Measurements from ENCODE around the gene MRM2.
A peak's percentile ranks its signal among the peaks of the same experiment; 100 is the strongest.

MRM2 gene

DNA sequence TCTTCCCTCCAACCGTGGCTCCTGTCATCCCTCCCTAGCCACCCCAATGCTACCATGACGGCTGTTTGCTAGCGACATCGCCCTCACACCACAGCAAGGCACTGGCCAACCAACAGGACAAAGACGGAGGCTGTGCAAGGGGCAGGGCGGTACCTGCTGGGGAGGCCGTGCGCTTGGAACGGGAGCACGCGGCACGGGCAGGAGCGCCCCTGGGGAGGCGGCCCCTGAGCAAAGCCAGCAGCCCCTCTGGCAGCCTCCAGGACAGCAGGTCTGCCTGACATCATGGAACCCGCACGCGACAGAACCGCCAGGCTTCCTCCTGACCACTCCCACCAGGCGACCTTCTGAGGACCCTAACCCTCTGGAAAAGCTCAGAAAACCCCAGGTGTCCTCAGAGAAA is 22.0 kb downstream of the MRM2 start:
- no peak for DNase-seq

DNA sequence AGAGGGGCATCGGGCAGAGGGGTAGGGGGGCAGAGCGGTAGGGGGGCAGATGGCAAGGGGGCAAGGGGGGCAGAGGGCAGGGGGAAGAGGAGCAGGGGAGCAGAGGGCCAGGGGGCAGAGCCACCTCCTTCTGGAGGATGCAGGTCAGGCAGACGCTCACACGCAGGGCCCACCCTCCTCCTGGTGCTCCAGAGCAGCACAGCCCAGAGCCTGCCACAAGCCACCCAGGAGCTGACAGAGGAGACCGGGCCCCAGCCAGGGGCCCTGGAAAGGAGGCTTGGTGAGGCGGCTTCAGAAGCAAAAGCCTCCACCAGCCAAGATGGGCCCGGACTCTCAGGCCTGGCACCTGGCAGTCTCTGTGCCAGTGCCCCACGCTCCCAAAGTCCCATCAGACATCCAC is 22.4 kb downstream of the MRM2 start:
- no peak for DNase-seq

DNA sequence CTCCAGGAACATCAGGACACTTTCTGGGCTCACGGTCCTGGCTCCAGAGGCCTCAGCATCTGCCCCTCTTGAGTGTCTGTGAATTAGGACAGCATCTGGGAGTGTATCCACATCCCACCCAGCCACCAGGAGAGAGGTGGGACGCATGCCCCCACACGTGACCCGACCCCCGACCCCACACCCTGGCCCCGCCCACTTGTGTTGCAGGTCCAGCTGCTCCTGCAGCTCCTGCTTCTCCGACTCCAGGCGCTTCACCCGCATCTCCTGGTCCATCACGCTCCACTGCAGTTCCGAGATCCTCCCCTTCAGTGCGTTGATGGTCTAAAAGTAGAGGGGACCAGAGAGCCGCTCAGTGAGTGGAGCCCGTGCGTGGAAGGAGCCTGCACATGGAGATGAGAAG is 22.9 kb downstream of the MRM2 start:
- no peak for DNase-seq

DNA sequence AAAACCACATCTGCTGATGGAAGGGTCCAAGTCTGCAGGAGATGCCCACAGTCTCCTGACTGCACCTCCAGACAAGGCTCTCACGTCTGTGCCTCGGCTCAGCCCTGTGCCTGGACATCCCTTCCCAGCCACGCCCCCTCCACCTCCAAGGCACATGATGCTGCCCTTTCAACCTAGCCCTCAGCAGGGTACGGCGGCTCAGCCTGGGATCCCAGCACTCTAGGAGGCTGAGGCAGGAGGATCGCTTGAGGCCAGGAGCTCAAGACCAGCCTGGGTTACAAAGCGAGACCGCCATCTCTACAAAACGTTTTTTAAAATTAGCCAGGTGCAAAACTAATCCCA is 23.6 kb downstream of the MRM2 start:
- no peak for DNase-seq

DNA sequence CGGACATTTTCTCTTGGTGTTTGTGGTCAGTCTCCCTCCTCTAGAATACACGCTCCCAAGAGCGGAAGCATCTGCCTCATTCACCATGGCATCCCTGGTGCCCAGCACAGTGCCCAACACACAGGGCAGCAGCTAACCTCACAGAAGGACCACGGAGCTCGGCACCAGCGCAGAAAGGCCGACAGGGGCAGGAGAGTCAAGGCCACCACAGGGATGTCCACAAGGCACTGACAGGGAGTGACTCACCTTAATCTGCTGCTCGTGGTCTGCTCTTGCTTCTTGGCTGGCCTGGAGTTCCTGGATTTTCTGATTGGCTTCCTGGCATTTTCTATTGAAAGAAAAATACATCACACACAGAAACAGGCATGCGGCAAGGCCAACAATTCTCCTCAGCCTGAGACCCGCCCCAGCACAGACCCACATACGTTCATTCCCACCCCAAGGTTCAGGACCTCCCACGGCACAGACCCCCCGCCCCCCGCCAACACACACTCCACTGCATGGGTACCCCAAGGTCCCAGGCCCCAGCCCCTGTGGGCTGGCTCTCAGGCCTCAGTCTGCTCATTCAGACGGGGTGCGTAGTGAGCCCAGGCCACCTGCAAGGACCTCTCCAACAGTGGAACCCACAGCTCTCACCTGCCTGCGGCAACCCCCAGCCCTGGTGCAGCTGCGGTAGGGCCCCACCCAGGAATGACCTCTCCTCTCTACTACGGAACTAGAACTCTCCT is 24.1 kb downstream of the MRM2 start:
- no peak for DNase-seq

DNA sequence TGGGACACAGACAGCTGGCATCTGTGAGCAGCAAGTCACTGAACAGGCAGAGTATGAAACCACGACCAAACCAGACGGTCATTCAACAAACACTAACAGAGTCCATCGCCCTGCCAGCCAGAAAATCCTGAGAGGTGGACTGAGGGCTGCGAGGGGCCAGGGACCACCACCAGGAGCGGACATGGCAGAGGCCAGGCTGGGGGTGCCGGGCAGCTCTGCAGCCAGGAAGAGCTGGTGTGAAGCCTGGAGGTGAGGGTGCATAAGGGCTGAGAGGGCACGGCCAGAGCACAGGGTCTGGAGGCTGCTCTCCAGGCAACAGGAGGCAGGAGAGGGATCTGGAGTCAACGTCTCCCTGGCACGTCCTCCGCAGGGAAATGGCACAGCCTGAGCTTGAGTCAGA is 24.8 kb downstream of the MRM2 start:
- DNase-seq: no peak

DNA sequence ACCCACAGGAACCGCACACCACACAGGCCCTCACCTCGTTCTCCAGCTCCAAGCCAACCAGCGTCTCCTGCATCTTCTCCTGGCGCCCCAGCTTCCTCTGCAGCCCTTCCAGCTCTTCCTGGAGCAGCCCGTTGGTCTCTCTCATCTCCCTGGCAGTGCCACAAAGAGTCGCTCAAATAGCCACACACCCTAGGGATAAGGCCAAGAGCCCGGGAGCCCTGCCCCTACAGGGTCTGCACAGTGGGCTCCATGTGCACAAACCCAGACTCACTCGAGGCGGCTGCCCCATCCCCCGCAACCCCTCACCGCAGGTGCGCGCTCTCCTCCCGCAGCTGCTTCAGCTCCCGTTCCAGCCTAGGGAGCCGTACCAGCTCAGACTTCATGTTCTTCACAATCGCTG is 26.2 kb downstream of the MRM2 start:
- no peak for DNase-seq

DNA sequence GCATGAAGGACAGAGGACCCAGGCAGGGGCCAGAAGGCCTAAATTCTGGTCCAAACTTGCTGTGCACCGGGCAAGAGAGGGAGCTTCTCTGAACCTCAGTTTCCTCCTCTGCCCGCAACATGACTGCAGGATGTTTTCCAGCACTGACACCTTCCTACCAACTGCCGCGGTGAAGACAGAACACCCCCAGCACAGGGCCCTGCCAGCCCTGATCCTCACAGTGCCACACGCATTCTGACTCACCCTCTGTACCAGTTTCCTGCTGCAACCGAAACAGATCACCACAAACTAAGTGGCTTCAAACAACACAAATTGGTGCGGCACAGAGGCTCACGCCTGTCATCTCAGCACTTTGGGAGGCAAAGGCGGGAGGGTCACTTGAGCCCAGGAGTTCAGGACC is 27.4 kb downstream of the MRM2 start:
- no peak for DNase-seq

DNA sequence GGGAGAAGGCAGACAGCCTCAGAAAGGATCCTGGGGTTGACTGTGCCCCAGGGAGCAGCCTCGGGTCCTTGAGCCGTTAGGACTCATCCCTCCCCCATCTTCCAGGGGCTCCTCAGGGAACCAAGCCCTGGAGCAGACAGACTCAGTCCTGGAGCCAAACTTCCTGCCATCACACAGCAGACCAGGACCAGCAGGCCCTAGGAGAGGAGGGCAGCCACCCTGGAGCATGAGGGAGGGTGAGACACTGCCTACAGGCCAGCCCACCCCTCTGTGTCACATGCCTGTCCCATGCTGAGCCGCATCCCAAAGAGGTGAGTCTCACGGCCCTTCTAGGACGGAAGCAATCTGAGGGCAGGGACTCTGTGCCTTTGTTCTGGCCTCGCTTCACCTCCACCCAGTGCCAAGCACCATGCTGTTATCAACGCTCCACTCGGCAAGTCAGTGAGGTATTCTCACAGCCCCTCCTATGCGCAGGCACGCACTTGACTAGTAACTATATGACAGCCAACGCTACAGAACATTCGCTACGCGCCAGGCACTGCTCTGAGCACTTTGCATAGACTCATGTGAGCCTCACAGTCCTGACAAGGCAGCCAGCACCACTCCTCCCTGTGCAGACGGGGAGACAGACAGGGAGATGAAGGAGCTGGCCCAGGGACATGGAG is 28.3 kb downstream of the MRM2 start:
- no peak for DNase-seq

DNA sequence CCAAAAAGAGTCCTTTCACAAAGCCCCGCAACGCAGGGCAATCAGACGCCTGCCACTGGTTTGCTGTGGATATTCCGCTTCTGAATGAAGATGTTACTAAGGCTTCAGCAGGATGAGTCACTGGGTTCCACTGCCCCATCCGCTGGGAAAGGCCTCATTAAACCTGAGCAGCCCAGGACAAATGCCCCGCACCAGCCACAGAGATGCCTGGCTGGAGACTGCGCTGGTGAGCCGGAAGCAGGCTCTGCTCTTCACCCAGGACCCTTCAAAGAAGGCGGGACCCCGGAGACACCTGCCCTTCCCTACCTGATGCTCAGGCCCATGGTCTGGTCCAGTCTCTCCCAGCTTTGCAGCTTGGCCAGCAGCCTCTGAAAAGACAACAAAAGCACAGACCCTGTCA is 29.1 kb downstream of the MRM2 start:
- no peak for DNase-seq

DNA sequence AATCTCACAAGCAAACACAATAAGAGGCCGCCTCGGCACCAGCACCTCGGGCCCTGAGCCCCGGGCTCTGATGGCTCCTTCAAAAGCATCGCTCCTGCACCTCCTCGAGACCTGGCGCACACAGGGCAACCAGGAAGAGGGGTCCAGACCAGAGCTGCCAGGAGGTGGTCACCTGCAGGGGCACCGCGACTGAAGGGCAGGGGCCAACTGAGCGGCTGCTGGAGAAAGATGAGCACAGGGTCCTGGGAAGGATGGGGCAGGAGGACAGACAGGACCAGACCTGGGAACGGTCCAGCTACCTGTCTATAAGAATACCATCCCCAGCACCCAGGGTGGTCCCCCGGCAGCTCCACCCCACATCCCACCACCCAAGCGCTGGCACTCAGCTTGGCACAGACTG is 30.1 kb downstream of the MRM2 start:
- DNase-seq: no peak

DNA sequence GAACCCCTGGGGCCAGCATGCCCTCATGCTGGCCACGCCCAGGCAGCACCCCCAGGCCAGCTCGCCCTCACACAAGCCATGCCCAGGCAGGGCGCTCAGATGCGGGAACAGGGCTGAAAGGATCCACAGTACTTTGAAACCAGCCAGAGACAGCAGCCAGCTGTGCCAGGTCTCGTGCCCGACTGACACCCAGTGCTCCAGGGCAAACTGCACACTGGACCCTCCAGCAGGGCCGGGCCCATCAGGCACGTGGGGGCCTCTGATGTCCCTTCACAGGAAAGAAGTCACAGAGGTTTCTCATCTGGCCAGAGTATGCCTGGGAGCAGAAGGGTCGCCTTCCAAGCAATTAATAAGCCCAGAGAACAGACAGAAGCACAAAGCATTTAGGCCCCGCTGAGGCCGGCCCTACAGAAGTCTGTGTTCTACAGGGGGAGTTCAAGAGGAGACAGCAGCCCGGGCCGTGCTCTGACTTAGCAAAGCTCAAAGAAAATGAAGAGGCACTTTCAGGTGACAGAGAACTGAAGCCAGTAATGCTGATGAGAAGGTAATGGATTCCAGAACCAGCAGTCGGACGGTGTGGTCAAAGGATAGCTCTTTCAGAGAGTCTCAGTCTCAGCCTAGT is 30.6 kb downstream of the MRM2 start:
- DNase-seq: no peak

DNA sequence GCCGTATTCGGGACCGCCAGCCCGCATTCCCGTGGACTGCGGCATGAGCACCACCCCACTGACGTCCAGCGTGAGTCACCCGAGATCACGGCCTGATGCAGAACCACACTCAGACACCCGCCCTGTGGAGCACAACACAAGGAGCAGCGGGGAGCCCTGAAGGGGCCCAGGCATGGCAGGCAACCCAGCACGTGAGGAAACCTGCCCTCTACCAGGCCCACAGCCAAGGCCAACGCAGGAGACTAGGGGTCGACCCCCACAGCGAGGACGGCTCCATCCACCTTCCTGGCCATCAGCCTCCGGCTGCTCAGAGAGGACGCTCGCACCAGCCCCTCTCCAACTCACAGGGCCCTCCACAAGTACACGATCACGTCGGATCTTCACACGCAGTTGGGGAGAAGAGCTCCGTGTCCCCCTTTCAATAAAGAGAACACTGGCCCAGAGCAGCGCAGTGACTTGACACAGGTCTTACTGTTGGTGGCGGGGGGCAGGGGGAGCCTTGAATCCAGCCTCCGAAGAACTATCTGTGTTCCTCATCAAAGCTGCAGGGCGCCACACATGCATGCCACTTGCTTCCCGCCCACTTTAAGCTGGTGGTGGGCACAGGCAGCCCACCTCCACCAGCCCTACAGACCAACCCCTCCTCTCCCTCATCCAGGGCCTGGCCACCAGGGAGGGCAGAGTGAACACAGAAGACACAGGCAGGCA is 31.3 kb downstream of the MRM2 start:
- DNase-seq: no peak

DNA sequence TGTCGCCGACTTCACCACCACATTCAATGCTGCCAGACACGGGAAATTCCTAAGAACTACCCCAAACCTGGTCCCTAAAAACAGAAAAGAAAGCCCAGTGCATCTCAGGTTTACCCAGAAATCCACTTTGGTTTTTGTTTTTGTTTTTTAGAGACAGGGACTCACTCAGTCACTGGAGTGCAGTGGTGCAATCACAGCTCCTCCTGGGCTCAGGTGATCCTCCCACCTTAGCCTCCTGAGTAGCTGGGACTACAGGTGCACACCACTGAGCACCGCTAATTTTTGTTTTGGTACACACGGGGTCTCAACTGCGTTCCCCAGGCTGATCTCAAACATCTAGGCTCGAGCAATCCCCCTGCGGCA is 32.1 kb downstream of the MRM2 start:
- DNase-seq: no peak

DNA sequence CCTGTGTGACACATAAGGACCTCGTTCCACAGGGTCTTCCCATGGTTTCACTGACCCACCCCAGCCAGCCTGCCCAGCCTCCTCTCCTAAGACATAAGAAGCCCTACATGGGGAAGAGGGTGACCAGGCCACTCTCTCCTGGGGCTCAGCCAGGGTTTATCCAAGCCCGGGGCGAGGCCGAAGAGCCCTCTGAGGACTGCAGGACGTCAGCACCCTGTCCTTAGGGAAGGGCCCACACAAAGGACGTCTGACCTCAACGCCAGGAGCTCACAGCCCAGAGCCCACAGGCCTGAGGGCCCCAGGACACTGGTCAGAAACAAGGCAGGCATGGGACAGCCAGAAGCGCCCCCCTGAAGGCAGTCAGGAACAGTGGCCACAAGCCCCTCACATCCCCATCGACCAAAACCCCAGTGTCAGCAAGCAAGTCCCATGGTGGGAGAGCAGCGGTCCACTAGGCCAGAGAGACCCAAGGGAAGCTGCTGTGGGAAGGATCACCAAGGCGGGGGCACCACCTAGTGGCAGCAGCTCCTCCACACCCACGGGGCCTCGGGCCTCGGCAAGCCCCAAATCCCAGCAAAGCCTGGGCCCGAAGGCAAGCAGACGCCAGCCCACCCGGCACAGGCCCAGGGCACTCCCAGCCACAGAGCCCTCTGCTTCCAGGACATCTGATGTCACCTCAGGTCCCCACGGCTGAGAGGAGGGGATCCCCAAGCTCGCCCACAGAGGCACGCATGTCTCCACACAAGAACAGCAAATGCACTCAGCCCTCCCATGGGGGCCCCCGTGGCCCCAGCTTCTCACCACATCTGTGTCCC is 32.7 kb downstream of the MRM2 start:
- peak; percentile 67 for DNase-seq

DNA sequence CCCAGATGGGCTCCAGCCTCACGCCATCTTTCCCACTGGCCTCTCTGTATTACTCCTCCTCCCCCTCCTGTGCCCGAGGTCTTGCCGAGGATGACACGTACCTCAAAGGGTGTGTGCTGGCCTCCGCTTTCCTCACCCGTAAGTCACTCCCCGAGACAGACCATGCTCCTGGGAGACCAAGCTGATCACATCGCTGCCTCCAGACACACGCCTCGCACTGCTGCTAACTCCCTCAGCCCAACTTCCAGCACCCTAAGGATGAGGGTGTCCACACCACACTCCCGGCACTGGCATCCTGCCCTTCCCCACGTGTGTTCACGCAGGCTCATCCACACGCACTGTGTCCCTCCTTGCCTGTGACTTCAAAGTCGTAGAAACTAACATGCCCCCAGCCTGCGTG is 33.3 kb downstream of the MRM2 start:
- DNase-seq: no peak

DNA sequence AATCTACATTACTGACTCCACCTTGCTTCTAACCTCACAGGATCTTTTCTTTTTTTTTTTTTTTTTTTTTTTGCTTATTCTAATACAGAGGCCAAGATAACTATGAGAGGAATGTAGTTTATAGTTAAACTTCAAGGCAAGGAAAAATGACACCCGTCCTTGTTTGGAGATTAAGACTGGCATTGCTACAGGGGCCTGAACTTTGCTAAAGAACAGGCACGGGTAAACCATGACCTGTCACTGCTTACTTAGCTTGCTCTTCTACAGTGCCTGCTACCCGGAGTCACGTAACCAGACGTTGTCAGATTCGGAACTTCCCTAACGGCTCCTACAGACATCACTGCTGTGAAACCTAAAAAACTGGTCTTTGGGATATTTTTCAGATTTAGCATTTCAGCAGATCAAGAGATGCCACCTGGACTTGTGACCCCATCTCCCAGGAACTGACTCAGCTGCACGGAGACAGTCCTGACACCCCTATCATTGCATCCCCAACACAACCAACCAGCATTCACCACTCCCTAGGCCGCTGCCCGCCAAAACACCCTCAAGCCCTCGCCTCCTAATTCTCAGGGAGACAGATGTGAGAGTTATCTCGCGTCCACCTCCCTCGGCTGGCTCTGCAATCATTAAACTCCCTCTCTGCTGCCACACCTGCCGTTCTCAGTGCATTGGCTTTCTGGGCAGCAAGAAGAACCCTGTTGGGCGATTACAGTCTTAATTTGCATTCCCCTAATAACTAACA is 36.8 kb downstream of the MRM2 start:
- no peak for DNase-seq

DNA sequence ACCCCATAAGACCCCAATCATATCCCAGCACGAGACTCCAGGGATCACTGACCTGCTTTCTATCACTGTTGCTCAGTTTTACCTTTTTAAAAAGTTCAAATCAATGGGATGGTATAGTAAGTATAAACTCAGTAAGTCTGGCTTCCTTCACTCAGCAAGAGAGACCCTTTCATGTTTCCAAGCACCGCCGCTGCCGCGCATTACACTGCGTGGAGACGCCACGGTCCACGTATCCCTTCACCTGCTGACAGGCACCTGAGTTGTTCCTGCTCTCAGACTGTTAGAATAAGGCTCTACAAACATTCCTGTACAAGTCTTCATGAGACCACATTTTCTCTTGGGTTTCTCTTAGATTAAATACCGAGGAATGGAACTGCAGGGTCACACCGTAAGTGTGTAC is 37.6 kb downstream of the MRM2 start:
- DNase-seq: no peak

DNA sequence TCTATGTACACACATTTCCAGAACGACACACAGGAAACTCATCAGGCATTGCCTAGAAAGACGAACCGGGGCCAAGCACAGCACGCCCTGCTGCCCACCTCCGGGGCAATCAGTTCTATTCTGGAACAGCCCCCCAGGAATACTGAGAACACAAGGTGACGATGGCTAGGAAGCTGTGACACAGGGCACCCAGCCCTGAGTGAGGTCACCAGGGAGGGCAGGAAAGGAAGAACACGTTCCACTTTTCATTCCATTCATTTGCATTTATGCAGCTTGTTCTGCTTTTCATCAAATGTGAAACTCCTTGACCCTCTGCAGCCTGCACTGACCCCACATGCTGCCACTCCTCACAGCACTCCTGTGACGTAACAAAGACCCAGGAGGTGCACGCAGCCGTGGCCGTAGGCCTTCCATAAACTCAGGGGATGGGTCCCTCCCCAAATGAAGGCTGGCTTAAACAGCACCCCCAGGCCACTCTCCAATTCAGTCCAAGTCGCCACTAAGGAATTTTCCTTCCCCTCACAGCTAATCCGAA is 38.2 kb downstream of the MRM2 start:
- no peak for DNase-seq

DNA sequence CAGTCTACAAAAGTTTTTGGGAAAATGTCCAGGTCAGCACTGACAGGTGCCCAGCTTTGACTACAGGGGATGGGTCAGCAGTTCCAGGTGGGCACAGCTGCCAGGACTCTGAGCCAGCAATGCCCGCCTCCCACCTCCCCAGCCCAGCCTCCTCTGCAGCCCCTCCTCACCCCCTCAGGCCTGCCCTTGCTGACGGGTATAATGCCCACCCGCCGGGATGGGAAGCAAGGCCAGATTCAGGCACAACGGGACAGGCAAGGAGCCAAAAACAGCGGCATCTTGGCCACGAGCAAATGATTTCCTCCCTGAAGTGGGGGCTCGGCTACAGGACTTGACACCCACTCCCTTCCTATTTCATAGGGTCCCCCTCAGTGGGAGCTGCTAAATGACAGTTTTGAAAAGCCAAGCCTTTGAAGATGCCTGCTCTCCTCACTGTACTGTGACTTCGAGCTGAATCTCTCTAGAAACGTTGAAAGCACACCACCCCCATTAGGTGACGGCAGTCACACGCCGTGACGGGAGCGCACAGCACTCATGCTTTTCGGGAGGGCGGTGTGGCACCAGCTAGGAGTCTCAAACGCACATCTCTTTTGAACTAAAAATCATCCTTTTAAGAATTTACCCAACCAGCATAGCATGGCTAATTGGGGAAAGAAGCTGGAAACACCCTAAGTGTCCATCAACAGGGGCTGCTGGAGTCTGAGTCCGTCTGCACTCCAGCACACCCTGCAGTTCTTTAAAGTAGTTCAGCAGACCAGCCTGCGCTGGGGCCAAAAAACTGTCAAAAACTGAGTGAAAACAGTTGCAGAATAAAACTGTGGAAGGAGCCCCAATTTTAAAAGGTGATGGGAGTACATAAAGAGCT is 38.9 kb downstream of the MRM2 start:
- DNase-seq: no peak

DNA sequence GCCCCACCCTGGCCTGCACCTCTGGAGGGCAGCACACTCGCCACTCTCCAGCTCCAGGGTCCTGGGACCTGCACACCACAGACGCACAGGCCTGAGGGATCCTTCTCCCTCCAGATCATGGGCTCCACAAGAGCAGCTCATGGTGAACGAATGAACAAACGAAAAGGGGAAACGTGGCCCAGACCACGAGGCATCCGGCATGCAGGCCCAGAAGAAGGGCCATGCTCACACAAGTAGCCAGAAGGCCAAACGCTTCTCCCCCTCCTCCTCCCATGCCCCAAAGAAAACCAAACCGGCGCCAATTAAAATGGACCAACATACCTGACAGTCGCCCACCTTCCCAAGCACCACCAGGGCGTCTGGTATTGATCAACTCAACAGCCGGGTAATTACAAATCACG is 39.6 kb downstream of the MRM2 start:
- no peak for DNase-seq

All from activated CD8-positive, alpha-beta memory T cell treated with anti-CD3 and anti-CD28 coated beads, Interleukin-2, amount 50 U/mL, for 48 hours (primary cell).